Measurements from ENCODE around the gene NOLC1. TPM values are rescaled to one million over a fixed set of nuclear protein-coding genes. Genes with fewer than 3 reads are reported as not detected.

NOLC1 gene
- total and polyA plus RNA-seq, 2 of the 13 experiments (the other 11 are each of a cell fraction or from before 2014, with no cell fraction given): 50.6 to 81.0 TPM

DNA sequence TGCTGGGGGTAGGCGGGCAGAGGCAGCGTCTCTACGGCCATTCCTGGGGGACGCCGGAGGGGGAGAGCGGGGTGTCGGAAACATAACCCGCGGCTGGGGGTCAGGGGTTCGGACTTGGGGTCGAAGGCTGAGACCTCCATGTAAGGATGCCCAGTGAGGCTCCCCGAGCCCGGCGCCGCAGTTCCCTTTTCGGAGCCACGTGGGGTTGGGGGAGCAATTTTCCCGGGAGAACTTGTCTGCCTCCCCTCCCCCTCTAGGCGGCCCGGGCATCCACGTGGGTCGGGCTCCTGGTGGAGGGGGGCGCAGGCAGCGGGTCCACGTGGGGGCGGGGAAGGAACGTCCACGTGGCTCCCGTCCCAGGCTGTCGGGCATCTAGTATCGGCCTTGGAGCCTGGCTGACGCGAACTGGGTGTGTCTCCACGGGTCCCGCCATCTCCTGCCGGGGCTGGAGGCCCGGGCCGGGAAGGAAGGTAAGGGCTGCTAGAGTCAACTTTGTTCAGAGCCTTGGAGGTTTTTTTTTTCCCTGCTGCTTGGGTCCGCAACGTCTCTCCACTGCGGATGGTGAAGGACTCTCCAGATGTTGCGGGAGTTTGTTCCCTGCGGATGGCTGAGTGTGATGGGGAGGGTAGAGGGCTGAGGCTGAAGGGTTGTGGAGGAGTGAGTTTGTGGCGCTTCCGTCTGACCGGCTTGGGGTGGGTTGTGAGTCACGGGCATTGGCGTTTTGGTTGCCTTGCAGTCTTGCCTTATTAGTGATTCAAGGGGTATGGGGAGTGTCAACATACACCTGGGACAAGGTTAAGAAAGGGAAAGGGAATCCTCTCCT, 18.6 kb upstream of the NOLC1 start (continued):
- TF ChIP-seq RERE (CRISPR knock-in tag; IDR thresholded peaks at IDR 0.05; ENCODE audit: low read depth) (no peak), KLF13 (CRISPR knock-in tag; IDR thresholded peaks at IDR 0.05) (no peak), SMAD1 (CRISPR knock-in tag; IDR thresholded peaks at IDR 0.05; ENCODE audit: borderline replicate concordance, low read depth) (no peak), AGO1 (IDR thresholded peaks at IDR 0.05; ENCODE audit: low read depth, low read length, poor library complexity, severe bottlenecking) (peak; percentile 41), RFX3 (CRISPR knock-in tag; IDR thresholded peaks at IDR 0.05) (no peak), FLYWCH1 (CRISPR knock-in tag; IDR thresholded peaks at IDR 0.05) (no peak), ZNF260 (CRISPR knock-in tag; IDR thresholded peaks at IDR 0.05; ENCODE audit: borderline replicate concordance, low read depth) (no peak), ETV5 (CRISPR knock-in tag; IDR thresholded peaks at IDR 0.05; ENCODE audit: borderline replicate concordance) (no peak), NCOA5 (CRISPR knock-in tag; IDR thresholded peaks at IDR 0.05) (no peak), RARG (CRISPR knock-in tag; IDR thresholded peaks at IDR 0.05; ENCODE audit: low read depth) (no peak), PLSCR1 (CRISPR knock-in tag; IDR thresholded peaks at IDR 0.05; ENCODE audit: borderline replicate concordance) (peak; percentile 37; the same call in 1 of the 2 replicates), ZBTB3 (CRISPR knock-in tag; IDR thresholded peaks at IDR 0.05; ENCODE audit: borderline replicate concordance, low read depth) (no peak), ZSCAN12 (CRISPR knock-in tag; IDR thresholded peaks at IDR 0.05) (no peak), ZNF296 (CRISPR knock-in tag; conservative IDR thresholded peaks at IDR 0.05) (no peak), RFX5 (IDR thresholded peaks at IDR 0.05; ENCODE audit: low read depth, low read length) (no peak), KLF9 (CRISPR knock-in tag; IDR thresholded peaks at IDR 0.05; ENCODE audit: low read depth) (peak; percentile 63; the same call in 1 of the 2 replicates)
- TF ChIP-seq, protein P1, sequence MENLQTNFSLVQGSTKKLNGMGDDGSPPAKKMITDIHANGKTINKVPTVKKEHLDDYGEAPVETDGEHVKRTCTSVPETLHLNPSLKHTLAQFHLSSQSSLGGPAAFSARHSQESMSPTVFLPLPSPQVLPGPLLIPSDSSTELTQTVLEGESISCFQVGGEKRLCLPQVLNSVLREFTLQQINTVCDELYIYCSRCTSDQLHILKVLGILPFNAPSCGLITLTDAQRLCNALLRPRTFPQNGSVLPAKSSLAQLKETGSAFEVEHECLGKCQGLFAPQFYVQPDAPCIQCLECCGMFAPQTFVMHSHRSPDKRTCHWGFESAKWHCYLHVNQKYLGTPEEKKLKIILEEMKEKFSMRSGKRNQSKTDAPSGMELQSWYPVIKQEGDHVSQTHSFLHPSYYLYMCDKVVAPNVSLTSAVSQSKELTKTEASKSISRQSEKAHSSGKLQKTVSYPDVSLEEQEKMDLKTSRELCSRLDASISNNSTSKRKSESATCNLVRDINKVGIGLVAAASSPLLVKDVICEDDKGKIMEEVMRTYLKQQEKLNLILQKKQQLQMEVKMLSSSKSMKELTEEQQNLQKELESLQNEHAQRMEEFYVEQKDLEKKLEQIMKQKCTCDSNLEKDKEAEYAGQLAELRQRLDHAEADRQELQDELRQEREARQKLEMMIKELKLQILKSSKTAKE (CRISPR knock-in tag; IDR thresholded peaks at IDR 0.05; ENCODE audit: borderline replicate concordance): no peak
- TF ChIP-seq, protein P2, sequence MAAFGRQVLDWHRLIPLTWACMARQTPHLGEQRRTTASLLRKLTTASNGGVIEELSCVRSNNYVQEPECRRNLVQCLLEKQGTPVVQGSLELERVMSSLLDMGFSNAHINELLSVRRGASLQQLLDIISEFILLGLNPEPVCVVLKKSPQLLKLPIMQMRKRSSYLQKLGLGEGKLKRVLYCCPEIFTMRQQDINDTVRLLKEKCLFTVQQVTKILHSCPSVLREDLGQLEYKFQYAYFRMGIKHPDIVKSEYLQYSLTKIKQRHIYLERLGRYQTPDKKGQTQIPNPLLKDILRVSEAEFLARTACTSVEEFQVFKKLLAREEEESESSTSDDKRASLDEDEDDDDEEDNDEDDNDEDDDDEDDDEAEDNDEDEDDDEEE (CRISPR knock-in tag; IDR thresholded peaks at IDR 0.05): no peak

Data from HepG2 (cell line).